Measurements from ENCODE around the gene NFKB1.
A peak's percentile ranks its signal among the peaks of the same experiment; 100 is the strongest.

NFKB1 gene

DNA sequence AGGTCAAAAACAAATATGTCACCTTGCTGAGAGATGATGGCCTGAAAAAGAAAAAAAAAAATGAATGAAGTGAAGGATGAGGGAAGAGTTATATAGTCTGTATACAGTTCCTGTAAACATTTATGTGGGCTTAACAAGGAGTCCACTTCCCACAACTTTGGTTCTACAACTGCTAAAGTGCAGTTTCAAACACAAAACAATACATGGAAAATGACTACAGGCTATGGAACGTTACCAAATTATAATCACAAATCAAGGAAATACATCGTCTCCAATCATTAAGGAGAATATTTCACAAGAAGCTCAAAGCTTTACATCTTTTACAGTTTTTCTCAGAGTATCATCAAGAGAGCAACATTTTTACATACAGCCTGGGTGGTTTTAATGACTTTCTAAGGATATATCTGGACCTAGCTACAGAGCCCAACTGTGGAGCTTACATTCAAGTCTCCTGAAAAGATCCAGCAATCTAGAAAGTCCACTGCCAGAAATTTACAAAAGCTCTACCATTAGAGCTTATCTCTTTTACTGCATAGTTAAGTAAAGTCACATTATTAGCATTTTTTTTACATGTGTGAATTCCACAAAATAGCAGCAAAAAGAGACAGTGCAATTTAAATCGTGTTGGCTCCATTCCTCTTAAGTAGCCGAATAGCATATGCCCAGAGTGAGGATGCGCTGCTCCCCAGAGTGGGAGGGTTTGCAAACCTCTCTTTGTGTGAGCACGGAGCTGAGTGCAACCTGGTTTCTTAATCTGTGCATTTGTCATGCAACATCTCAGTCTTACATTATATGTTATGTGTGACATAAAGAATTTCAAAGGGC lies 131.3 kb downstream of the NFKB1 start:
- DNase-seq: no peak

DNA sequence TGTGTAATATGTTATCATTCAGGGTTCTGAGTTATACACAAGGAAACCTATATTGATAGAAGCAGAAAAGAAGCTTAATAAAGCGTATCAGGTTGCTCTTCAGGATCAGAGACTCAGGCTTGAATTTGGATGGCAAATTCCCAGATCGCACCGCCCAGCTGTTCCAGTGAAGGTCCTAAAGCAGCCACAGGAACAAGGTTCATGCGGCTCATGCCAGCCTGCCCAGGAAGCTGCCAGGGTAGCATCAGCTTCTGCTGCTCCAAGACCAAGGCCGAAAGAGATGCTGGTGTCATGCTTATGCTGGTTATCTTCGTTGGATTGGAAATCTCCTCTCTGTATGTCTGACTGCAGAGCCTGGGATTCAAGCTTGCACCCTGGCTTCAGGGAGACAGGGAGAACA lies 131.9 kb downstream of the NFKB1 start:
- no peak for DNase-seq

DNA sequence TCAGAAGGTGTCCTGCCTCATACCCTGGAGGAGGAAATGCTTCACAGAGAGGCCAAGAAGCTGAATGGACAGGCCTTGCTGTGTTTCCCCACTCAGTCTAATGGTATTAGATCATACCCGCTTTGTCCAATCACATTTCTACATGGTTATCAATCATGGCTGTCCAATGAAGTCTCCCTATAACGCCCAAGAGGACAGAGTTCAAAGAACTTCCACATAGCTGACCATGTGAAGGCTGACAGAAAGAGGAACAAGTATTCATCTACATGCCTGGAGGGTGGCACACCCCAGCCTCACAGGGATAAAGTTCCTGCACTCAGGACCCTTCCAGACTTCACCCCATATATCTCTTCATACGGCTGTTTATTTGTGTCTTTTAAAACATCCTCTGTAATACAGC lies 136.2 kb downstream of the NFKB1 start:
- no peak for DNase-seq

DNA sequence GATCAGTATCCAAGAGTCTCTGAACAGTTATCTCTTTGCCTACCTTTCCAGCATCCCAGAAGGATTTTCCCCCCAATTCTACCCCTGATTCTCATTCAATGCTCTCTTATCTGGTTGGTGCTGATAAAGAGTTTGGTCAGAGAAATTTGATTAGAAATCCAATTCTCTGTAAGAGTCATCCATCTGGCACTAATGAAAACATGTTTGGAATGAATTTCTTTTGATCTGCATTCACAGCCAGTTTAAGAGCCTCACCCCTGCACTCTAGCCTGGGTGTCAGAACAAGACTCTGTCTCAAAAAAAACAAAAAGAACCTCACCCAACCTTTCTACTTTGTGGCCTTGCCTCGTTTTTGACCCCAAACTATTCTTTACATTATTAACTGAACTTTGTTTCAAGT lies 137.5 kb downstream of the NFKB1 start:
- DNase-seq: no peak

DNA sequence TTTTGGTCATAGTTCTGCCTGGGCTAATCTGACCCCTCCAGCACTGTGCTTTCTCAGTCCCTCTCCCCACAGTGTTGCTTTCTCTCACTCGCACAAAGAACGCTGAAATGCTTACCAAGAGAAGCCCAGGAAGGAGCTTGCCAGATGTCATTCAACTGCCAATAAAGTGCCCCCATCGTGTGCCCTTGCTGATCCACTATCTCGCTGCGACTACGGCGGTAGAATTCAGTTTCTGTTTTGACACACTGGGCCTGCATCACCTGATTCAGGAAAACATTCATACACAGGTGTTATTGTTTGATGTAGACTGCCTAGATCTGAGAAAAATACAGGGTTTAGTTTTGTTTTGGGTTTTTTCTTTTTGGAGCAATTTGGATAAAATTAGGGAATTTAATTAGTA lies 138.4 kb downstream of the NFKB1 start:
- no peak for DNase-seq

DNA sequence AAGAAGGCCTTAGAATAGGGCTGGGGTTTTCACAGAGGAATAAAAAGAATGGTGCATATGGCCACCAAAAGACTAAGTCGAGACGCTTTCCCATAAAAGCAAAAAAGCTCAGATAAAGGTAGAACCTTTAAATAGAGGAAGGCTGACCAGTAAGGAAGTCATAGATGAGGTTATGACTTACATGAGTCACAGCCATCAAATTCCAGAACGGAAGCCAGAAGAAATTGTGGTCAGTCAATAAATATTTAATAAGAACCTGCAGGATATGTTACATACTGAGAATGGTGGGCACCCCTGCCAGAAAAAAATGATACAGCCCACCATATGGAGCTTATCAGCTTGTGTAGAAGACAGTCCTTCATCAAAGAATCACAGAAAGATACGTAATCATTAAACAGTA lies 139.5 kb downstream of the NFKB1 start:
- DNase-seq: no peak

DNA sequence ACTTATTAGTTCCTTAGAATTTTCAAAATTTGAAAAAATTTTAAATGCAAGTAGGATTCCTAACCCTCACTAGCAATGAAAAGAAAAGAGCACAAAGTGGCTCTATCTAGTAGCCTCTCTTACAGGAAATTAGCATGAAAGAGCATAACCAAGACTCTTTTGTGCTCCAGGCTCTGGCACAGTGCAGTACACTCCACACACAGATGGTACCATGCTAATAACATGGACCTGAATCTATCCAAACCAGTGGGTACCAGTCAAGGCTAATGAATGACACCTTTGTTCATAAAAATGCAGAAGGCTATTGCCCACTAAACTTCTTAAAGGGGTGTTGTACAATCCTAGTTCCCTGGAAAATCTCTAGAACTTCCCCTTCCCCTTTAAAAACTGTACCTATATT lies 140.6 kb downstream of the NFKB1 start:
- DNase-seq: no peak

DNA sequence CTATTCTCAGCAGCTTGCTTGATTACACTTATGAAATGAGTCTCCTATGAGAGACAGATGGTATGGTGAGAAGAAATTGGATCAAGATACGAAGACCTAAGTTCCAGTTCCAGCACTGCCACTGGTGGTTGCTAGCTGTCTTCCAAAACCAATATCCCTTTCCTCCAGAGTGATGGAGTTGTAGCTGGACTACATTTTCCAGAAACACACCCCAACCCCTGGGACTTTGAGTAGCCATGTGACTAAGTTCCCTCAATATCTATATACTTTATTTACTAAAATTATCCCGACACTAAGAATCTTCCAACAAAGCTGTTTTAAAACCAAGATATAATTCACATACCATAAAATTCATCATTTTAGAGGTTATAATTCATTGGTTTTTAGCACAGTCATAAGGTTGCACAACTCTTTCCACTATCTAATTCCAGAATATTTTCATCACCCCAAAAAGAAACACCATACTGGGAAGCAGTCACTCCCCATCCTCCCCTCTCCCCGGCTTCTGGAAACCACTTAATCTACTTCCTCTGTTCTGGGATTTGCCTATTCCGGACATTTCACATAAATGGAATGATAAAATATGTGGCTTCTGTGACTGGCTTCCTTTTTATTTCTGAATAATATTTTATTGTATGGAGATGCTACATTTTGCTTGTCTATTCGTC lies 141.6 kb downstream of the NFKB1 start:
- DNase-seq: no peak

DNA sequence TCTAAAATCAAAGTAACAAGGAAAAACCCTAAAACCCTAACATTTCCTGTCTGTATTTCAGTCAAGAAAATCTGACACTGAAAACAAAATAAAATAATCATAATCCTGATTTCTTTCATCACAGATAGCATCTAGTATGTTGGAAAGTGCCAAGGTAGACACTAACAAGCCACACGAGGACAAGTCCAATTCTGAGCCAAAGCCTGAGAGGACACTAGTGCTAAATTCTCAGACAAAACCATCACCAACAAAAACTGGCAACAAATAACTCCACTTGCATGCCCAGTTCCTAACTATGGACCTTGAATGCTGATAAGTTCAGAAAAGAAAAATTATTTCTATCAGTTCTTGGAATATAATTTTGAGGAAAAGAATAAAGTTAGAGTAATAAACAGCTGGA lies 146.0 kb downstream of the NFKB1 start:
- no peak for DNase-seq

DNA sequence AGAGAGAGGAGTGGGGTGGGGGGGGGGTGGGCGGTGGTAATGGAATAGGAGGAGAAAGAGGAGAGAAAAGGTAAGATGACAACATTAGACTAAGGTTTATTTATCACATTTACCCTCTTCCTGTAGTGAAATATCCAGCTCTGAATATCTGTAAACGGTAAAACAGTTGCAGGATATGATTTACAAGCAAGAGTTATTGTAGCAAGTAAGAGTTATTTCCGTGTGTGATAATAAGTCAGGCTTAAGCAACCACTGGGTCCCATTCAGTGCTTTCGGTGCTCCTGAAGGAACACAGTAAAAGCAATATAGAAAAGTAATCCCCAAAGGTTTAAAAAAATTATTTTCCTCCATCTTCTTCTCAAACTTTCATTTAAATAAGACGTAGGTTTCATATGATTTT lies 156.0 kb downstream of the NFKB1 start:
- no peak for DNase-seq

DNA sequence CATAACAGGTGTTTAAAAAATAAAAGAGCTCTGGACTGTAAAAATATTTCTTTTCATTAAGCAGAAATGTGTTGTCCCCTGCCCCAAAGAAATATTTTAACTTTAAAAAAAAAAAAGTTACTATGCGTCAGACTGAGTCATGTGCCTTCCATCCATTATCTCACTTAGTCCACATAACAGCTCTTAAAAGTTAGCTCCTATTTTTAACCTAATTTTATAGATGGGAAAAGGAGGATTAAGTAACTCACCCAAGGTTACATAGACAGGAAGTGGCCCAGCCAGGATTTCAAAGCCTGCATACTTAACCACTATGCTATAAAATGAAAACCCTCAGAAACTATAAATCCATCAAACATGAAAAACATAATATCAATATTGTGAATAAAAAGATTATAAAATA lies 161.9 kb downstream of the NFKB1 start:
- no peak for DNase-seq

DNA sequence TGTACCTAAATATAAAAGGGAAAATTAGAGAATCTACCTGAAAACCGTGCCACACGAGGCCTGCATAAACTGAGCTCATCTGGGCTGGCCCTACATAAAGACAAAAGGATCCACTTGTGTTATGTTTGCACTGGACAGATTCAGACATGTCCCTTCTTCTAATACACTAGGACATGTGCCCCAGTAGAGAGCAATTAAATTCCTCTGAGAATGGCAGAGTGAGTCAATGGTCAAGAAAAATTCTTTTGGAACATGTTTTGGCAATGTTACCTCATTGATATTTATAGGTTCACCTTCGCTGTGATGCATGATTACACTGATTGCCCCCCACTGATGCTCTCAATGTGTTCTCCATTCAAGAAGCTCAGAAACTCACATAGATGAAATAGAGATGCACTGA lies 164.4 kb downstream of the NFKB1 start:
- DNase-seq: peak; percentile 21
